DMS 273 treated with DMSO at 0.1 percent for 48 hours (cell line): Measurements from ENCODE around the gene TRIP11.

Experiments
- DNase-seq: peaks from one replicate; lab custom pipeline; 2025; lab: John Stamatoyannopoulos, UW

TRIP11 gene

DNA sequence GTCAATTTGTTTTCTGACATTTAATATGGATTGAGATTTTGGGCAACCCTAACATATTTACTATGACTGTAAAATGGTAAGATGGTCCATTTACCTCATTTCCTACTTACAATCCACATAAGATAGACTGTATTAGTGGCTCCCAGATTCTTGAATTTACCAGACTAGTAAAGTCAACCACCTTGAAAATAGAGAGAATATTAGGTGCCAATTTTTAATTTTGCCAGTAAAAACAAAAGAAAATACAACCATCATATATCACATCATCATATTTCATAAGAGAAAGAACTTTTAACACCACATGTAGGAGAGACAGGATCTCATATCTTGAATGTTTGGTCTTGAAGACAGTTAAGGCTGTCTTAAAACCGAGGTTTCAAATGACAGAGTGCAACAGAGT is 84.7 kb downstream of the TRIP11 start:
- no peak for DNase-seq

DNA sequence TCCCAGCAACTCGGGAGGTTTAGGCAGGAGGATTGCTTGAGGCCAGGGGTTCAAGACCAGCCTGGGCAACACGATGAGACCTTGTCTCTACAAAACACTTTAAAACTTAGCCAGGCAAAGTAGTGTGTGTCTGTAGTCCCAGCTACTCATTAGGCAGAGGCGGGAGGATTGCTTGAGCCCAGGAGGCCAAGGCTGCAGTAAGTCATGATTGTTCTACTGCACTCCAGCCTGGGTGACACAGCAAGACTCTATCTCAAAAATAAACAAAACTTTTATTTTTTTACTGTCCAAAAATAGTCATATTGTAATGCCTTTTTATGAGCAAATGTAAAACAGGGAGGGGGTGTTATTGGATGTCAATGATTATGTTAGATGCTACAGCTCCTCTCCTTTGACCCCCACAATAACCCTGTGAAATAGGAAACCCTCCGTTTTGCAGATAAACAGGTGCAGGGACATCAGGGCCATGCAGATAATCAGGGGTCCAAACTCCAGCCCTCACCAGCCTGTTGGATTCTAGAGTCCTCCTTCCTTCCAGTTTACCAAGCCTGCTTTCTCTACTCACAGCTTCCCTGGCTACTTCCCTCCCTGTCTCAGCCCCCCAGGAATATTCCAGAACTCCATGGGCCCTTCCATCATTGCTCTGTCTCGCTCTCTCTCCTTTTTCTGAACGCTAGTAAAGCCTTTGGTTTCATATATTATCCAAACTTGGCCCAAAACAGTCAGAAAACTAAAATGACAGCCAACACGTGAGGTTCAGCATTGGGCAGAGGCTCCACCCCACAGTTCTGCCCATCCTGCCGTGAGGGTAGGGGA is 86.5 kb downstream of the TRIP11 start:
- no peak for DNase-seq

DNA sequence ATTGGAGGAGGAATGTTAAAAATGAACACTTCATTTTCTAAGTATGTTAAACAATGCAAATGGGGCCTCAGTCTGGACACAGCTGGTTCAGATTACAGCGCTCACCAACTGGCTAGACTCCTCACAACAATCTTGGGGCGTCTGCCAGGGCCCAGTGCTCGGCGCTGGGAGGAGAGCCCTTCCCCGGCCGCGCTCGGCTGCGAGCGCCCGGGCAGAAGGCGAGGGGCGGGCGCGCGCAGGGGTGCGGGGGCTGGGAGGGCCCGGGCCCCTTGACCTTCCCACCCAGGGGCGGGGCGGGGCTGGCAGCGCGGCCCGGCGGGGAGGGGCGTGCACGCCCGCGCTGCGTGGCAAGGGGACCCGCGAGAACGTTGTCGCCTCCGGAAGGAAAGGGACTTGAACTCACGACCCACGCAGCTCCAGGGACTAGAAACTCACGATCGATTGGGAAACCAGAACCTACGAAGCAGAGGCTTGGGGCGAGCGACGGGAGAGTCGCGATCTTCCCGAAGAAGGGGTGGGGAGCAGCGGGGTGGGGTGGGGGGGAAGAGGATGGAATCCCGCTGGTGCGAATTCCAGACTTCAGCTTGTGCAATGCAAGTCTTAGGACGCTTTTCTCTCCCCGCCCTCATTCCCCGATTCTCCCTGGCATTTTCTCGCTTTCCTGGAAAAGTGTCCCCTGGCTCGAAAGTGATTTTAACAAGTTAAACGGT is 92.2 kb downstream of the TRIP11 start, which contains the start of gene FBLN5:
Gene FBLN5 (minus strand): TSS at position 220 of the 710 bp plus-strand sequence. CDS start 465 bp downstream, outside the sequence.
- no peak for DNase-seq

DNA sequence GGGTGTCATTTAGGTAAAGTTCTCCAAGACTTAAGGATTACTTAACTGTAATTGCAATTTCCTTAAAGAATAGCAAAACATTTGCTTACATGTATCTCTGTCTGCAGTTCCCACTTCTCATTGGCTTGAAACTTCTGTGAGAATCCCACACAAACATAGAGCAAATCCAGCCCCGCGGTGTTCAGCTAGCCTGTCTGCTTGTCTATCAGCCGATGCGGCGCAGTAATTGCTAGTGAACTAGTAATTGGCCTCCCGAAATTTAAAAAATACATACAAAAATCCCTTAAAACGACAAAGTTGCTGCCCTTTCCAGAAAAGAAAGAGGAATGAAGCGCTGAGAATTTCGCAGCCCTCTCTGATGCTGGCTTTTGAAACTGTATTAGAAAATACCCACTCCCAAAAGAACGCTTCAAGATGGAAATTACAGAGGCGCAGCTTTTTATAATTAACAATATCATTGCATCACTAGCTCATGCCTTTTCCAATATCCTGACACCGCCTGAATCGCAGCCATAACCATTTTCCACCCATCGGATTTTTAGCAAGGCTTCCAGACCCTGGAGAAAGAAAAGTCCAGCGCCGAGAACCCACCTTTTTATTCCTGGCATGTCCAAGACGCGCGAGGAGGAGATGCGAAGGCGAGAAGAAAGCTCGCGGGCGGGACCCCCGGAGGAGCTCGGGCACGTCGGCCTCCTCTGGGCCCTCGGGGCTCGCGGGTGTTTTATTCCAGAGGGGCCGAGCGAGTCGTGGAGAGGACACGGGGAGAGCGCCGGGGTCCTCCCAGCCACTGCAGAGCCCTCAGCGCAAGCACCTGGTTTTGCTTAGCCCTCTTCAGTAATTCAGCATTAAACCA is 93.0 kb downstream of the TRIP11 start:
- no peak for DNase-seq

DNA sequence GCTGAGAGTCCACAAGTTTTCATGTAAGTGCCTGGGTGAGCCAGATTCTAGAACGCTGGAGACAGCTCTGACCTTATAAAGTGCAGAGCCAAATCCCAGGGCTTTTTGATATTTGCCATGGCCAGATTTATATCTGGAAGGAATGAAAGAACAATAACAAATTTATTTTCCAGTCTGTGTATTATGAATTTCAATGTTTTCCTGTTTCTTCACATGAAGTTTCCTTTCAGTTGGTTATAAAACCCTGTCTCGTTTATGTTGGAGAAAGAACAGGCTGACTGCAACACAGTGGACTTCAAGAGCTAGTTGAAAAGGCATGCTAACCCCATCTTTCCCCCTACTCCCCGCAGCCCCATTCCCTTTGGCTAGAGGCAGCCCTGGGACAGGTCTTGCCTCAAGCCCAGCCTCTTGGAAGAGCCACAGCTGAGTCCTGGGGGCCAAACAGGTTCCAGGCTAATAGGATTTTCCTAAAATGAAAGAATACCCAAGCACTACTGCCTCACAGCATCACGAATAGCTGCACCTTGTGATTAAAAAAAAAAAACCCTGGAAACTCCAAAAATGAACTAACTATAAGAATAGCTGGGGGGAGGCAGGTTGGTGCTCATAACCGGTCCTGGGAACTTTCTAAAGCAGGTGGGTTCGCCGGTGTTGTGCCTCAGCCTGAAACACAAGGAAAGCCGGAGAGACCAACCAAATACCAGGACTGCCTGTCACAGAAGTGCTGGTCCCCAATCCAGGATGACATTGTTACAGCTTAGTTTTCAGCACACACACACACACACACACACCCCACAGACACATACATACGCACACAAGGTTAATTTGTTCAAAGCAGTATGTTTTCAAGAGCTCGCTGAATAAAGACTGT is 93.9 kb downstream of the TRIP11 start:
- DNase-seq: no peak

DNA sequence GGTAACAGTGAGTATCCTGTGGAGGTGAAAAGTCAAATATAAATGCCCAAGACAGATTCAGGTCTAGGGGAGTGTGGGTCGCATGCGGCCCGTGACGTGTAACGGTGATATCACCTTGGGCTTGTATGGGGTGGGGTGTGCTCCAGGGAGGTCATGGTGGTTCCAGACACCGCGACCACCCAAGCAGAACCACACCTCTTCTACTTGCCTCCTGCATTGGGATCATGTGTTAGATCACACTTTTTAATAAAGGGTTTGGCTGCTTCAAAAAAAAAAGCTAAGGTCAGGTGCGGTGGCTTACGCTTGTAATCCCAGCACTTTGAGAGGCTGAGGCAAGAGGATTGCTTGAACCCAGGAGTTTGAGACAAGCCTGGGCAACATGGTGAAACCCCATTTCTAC is 96.9 kb downstream of the TRIP11 start:
- no peak for DNase-seq

DNA sequence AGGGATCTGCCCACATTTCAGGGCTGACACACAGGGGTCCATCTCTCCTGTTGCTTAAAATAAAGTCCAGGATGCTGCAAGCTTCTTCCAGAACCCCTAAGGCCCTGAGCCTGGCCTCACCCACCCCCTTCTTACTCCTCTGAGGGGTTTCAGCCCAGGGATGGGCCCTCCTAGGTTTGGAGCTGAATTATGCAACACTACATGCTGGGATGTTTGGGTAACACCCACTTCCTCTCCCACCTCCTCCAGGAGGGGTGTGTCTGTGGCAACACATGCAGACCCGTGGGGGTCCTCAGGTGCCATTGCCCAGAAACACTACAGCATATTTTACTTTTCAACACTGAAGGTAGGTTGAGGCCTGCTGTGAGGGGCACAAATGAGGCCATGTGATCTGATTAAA is 97.7 kb downstream of the TRIP11 start:
- DNase-seq: no peak

DNA sequence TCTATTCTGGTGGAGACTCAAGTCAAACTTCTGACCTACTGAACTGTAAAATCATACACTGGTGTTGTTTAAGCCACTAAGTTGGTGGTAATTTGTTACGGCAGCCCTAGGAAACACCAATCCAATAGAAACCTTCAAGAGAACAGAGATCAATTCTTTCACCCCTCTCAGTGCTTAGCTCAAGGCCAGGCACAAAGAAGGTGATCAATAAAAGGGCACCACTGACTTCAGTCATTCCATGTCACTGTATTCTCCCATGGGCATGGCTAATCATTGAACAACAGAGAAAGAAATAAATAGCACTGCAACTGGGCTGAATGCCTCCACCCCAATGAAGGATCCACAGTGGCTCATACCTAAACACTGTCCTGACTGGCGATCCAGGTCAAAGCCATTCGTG is 99.7 kb downstream of the TRIP11 start:
- no peak for DNase-seq

DNA sequence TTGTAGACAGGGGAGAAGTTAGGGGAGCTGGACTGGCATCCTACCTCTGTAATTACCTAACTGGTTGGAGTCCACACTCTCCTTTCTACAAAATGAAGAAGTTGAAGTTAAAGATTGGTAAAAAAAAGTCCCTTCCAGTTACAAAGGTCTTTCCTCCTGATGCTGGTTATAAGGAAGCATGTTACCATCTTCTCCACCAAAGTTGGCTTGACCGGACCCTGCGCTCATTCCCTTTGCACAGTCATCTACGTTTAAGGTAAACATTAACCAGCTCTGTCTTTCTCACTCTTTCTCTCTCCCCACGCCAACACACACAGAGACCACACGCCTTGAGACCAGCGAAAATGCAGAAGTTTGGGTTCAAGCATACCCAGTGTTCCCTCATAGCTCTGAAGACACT is 104.3 kb downstream of the TRIP11 start:
- DNase-seq: no peak

DNA sequence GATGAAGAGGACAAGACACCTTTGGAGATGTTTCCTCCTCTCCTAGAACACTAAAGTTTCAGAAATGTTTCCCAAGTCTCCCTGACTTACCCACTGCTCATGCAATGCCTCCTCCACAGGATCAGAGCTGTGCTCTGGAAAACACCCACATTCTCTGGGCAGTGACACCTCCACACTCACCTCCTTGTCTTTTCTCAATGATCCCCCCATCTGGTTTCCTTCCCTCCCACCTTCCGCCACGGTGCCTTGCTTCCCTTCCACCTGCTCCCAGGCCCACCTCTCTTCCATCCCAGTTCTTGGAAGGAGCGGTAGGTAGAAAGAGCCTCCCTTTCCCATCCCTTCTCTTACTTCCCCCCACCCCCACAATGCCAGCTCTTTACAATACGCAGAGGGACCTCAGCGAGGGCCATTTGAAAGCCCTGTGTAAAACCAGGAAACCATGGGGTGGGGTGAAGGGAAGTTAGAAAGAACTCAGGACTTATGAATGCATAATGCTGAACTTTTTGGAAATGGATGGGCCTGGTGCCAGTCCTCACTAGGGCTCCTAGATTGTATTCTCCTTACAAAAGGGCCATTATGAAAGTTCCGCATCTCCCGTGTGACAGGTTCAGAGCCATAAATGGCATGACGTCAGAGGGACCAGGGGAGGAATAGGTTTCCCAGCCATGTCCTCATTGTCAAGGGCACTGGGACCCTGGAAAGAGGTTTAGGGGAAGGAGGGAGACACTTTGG is 105.1 kb downstream of the TRIP11 start:
- DNase-seq: no peak

DNA sequence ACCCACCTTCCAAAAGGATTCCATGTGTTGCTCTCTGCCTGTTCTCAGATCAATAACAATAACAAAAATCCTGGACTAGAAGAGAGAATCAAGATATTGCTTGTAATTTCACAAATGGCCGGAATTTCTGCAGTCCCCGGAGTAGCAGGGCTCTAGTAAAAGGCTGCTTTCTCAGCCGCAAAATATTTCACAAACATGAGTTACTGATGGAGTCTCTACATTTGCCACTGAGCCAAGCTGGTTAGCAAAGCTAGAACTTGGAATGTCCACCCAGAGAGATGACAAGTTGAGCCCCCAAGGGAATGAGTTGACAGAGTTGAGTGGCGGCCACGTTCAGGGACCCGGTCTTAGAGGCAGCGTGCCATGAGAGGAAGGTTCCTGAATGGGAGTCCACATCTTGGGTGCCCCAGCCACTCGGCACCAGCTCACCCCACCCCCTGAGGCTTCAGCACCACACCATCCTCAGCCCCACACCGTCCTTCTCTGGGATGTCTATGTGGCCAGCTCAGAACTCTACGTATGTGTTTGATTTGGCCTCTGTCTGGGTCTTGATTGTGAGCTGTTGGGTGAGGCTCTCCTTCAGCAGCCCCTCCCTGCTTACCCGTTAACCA is 108.3 kb downstream of the TRIP11 start:
- no peak for DNase-seq

DNA sequence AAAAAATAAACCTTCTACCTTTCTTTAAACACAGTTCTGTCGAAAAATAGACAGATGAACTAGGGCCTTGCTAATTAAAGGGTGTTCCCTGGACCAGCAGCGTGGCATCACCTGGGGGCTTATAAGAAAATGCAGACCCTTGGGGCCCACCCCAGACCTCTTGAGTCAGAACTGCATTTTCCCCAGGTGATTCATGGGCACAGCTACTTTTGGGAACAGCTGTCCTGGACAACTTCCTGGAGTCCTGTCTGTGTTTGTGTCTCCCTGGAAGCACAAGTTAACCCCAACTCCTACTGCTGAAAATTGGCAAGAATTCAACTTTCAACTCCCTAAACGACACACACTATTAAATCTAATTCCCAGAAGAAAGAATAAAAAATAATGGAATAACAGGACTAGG is 110.2 kb downstream of the TRIP11 start:
- no peak for DNase-seq

DNA sequence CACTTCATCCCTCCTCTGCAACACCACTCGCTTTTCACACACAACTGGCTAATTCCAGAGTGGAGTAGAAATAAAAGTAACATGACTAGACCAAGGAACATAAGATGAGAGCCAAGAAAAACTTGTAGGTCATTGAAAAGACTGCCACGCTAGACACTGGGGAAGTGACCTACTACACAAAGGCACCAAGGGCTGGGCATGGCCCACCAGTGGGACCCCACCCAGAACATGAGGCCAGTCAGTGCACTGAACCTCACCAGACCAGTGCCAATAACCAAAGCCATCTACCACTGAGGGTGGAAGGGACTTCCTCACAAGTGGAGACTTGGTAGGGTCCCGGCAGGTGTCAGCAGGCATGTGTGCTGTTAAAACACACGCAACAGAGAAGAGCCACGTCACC is 112.1 kb downstream of the TRIP11 start:
- DNase-seq: no peak

DNA sequence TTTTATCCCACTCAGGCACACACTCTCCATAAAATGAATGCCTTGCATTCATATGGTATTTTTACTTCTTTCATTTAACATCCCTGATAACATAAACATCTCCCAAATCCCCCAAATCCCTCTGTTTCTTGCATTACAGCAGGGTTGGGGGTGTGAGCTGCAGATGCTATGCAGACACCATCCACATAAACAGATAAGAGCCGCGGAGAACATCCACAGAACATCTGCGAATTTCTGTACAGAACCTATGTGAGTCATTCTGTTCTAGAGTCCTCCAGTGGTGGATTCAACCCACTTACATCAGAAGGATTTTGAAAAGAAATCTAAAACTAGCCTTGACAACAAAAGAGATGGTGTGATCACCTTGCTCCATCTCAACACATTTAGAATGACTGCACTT is 112.7 kb downstream of the TRIP11 start:
- DNase-seq: no peak

DNA sequence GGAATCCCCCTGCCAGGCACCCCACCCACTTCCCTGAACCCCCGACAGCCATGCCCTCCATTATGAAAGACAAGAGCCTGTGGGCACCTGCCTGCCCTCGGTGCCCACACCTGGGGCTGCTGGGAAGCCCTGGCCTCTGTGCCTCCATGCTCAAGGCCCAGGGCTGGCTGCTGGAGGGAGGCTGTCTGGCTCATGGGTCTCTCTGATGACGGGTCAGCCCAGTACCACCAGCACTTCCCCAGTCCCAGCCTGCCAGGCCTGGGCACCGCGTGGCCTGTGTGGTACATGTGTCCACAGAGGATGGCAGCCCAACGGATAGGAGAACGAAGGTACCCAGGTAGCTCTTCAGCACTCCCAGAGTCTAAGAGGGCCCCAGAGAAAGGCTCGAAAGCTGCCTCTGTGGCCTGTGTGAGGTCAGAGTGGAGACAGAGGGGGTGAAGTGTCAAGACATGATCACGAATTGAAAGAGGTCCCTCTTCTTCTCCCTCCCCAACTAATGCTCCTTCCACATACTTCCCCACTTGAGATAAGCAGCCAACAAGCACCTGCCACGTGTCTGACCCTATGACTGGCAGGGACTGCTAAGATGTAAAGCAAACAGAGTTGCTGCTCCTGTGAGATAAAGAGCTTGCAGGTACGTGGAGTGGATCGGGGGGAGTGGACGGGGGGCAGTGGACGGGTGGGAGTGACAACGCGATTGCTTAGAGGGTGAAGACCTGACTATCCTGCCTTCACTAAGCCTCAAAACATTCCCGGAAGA is 113.5 kb downstream of the TRIP11 start:
- DNase-seq: no peak

DNA sequence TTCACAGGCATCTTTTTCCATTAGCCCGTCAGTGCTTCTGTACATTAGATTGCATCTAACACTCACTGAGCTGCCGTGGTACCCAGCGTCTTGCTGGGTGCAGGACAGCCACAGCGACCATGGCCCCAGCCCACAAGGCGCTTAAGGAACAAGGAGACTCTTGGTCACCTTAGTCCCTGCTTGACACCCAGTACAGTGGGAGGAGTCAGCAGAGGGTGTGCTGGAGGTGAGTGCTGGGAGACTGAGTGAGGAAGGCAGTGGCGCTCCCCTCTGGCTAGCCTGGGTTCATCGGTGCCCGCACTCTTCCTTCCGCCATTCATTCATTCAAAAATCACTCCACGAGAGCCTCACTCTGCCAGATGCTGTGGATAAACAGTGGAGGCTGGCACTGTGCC is 114.1 kb downstream of the TRIP11 start:
- DNase-seq: no peak

DNA sequence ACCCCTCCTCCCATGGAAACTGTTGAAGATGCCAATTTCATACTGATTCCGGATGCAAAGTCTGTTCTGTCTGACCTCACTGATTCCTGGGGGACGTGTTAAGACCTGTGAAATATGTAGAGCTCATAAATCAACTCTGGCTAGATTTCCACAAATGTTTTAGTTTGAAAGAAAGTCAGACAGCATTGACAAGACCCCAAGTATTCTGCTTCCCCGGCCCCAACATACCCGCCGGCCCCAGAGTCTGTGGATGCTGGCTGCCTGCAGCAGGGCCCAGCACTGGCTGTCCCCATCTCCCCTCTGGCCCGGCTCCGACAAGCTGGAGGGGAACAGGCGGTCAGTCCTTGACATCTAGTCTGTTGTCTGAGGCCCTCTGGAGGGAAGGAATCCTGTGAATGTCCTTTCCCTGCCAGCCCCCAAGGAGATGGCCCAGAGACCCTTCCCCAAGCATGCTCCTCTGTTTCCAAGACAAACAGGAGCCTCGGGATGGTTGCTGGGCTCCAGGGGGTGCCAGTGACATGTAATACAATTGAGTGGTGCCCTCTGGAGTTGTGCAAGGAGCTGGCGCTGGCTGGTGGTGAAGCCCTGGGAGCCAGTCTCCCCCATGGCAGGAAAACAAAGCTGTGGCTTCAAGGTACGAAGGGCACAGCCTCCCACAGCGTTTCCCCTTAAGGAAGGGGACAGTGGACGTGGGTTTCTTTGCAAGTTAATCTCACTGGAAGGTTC is 114.7 kb downstream of the TRIP11 start:
- DNase-seq: no peak

DNA sequence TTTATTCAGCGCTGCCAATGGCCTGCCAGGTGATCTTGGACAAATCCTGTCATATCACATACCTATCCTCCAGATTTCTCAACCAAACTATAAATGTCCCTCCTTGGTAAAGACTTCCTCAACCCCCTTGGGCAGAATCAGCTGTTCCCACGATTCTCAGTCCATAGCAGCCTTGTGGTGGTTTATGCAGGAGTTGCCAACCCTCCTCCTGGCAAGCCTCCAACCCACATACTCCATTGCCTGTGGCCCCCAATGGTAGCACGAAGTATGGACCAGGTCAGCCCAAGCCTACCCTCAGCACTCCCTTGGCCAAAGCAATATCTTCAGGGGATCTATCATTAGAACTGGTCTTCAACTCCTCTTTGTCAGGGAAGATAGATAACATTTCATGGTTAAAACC is 119.3 kb downstream of the TRIP11 start:
- no peak for DNase-seq

DNA sequence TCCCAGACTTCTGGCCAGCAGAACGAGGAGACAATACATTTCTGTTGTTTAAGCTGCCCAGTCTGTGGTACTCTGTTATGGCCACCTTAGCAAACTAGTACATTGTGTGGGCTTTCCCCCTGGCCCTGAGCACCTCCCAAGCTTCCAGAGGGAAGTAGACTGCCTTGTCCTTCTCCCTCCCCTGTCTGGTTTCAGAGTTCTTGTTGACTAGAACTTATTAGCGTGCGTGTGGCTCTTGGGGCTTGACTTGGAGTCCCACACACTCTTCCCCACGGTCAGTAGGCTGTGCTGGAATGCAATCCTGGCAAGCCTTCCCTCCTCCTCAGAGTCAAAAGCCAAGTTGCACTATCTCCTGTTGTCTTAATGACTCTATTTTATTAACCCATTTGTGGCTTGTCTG is 120.0 kb downstream of the TRIP11 start:
- no peak for DNase-seq
